Liver (tissue), 9 donors: ENCODE results near the gene ELK4. TPM values are rescaled to one million over a fixed set of nuclear protein-coding genes. Genes with fewer than 3 reads are reported as not detected.

Experiments used
- DNase-seq: peaks from one replicate; pipeline ENCODE4 v3.0.0-alpha.2; 2017; ENCODE audit warnings: low spot score
- H3K27ac ChIP-seq, 2 donors: one replicate each; pipeline ENCODE4 v1.7.0; 2013; ENCODE audit warnings: inconsistent platforms in 2 of 2, low read length in 2 of 2, control low read depth in 1 of 2, low read depth in 1 of 2, mild to moderate bottlenecking in 1 of 2
- H3K27me3 ChIP-seq, 4 donors: one replicate each; pipeline versions ENCODE4 v1.6.1 to v1.7.0; 2013; ENCODE audit warnings: low read length in 3 of 4, inconsistent platforms in 1 of 4, mild to moderate bottlenecking in 1 of 4, moderate library complexity in 1 of 4; ENCODE audit not compliant: control insufficient read depth in 4 of 4, insufficient read depth in 4 of 4
- H3K36me3 ChIP-seq, 4 donors: one replicate each; pipeline versions ENCODE4 v1.6.1 to v1.7.0; 2013; ENCODE audit warnings: low read length in 3 of 4, mild to moderate bottlenecking in 3 of 4, low read depth in 1 of 4, moderate library complexity in 1 of 4; ENCODE audit not compliant: control insufficient read depth in 4 of 4, insufficient read depth in 3 of 4
- H3K4me1 ChIP-seq, 4 donors: one replicate each; pipeline versions ENCODE4 v1.6.1 to v1.7.0; 2013; ENCODE audit warnings: low read length in 3 of 4, mild to moderate bottlenecking in 3 of 4, moderate library complexity in 1 of 4; ENCODE audit not compliant: control insufficient read depth in 4 of 4, insufficient read depth in 4 of 4
- H3K4me3 ChIP-seq, 3 donors: one replicate each; pipeline versions ENCODE4 v1.6.1 to v1.7.0; 2013; ENCODE audit warnings: low read length in 3 of 3, control low read depth in 1 of 3, low read depth in 1 of 3, mild to moderate bottlenecking in 1 of 3
- H3K9ac ChIP-seq, 2 donors: one replicate each; pipeline ENCODE4 v1.7.0; 2013; ENCODE audit warnings: low read length in 2 of 2, mild to moderate bottlenecking in 2 of 2, moderate library complexity in 2 of 2, control low read depth in 1 of 2, low read depth in 1 of 2
- H3K9me3 ChIP-seq, 4 donors: one replicate each; pipeline versions ENCODE4 v1.6.1 to v1.7.0; 2013; ENCODE audit warnings: low read length in 3 of 4; ENCODE audit not compliant: control insufficient read depth in 4 of 4
- EGR1 ChIP-seq, 2 donors: IDR thresholded peaks; 2 replicates each; pipeline ENCODE4 v1.6.1; 2016 to 2018; ENCODE audit warnings: antibody characterized with exemption in 2 of 2, low read depth in 2 of 2
- FOXA1 ChIP-seq: IDR thresholded peaks from 2 replicates; pipeline ENCODE4 v1.6.1; 2016; ENCODE audit warnings: antibody characterized with exemption
- FOXA2 ChIP-seq: IDR thresholded peaks from 2 replicates; pipeline ENCODE4 v1.6.1; 2016; ENCODE audit warnings: antibody characterized with exemption
- GABPA ChIP-seq, 2 donors: IDR thresholded peaks in 1 of 2; conservative IDR thresholded peaks in 1 of 2; 2 replicates each; pipeline ENCODE4 v1.6.1; 2016; ENCODE audit warnings: antibody characterized with exemption in 2 of 2, mild to moderate bottlenecking in 1 of 2, moderate library complexity in 1 of 2
- HNF4A ChIP-seq, 2 donors: conservative IDR thresholded peaks; 2 replicates each; pipeline ENCODE4 v1.6.1; 2016; ENCODE audit warnings: antibody characterized with exemption in 2 of 2, mild to moderate bottlenecking in 2 of 2
- JUND ChIP-seq, 2 donors: IDR thresholded peaks; 2 replicates each; pipeline ENCODE4 v1.6.1; 2016; ENCODE audit warnings: antibody characterized with exemption in 2 of 2
- MAX ChIP-seq: IDR thresholded peaks from 2 replicates; pipeline ENCODE4 v1.6.1; 2016; ENCODE audit warnings: antibody characterized with exemption
- NR2F2 ChIP-seq: IDR thresholded peaks from 2 replicates; pipeline ENCODE4 v1.6.1; 2016; ENCODE audit warnings: antibody characterized with exemption
- REST ChIP-seq: IDR thresholded peaks from 2 replicates; pipeline ENCODE4 v1.6.1; 2016; ENCODE audit warnings: antibody characterized with exemption, mild to moderate bottlenecking
- RXRA ChIP-seq, 2 donors: IDR thresholded peaks; 2 replicates each; pipeline ENCODE4 v1.6.1; 2017 to 2018; ENCODE audit warnings: antibody characterized with exemption in 2 of 2, mild to moderate bottlenecking in 1 of 2
- SP1 ChIP-seq: IDR thresholded peaks from 2 replicates; pipeline ENCODE4 v1.6.1; 2018; ENCODE audit warnings: antibody characterized with exemption, mild to moderate bottlenecking
- TAF1 ChIP-seq: conservative IDR thresholded peaks from 2 replicates; pipeline ENCODE4 v1.6.1; 2016; ENCODE audit warnings: antibody characterized with exemption, mild to moderate bottlenecking
- ZBTB33 ChIP-seq: IDR thresholded peaks from 2 replicates; pipeline ENCODE4 v1.6.1; 2016; ENCODE audit warnings: antibody characterized with exemption
- WGBS: extraction: QIAGEN DNeasy Blood & Tissue Kit; methylation state at CpG from one replicate; pipeline ENCODE4 v1.1.7; 2013; 5-methylcytosine and 5-hydroxymethylcytosine counted together
- polyA plus RNA-seq, 2 donors: library from polyadenylated mRNA; stranded (reverse) in 1 of 2; unstranded in 1 of 2; fragments of 200-250 nt in 1 of 2; fragments of >200 nt in 1 of 2; fragmentation: Nextera tagmentation in 1 of 2; extraction: Ambion mirVana in 1 of 2; gene quantifications; one replicate each; pipeline versions ENCODE4 v1.2.1 to v1.2.3, GENCODE V29; 2013 to 2015
- total RNA-seq, 2 donors: library from RNA; depleted of rRNA; stranded (reverse); fragments of >200 nt; gene quantifications; one replicate each; pipeline ENCODE4 v1.2.3, GENCODE V29; 2014
- TF ChIP-seq, protein P1 (sequence below): IDR thresholded peaks from 2 replicates; pipeline ENCODE4 v1.6.1; 2016; ENCODE audit warnings: antibody characterized with exemption
- donor health status: healthy.
- donor health status: healthy.
- donor health status: healthy.
- donor health status: healthy.
- donor health status: healthy.

The ELK4 gene
- total and polyA plus RNA-seq, 4 donors, result 3.5 to 20.2 (median 6.9) TPM

DNA sequence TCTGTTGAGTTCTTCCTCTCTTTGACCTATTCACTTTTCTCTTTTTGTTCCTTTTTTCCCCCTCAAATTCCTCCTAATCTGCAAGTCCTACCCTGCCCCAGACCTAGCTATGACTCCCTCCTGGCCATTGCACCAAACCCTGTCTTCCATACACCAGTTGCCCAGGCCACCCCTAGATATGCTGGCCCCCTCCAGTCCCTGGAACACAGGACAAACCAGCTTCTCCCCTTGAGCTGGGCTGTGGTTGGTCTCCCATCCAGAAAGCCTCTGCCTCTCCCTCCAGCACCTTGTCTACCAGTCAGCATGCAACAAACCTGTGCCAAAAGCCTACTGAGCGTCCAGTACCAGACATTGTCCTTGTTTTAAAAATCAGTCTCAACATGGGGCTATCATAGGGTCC lies 59.4 kb downstream of the ELK4 start:
- Histone ChIP-seq H3K9ac (no peak overlapping the region), H3K9me3 (no peaks in the 10 kb centered on the region), H3K36me3 (no peaks in the 10 kb centered on the region), H3K27me3 (peaks cover 0 to 6% (median 2%) of the 10 kb centered on the region in 4 donors), H3K27ac (no peak overlapping the region), H3K4me3 (no peak overlapping the region), H3K4me1 (peaks cover 0 to 4% (median 1%) of the 10 kb centered on the region in 4 donors)
- DNase-seq, result no peak
- TF ChIP-seq FOXA2 (no peak), GABPA (IDR thresholded peaks at IDR 0.05 in 1 of 2, conservative IDR thresholded peaks at IDR 0.05 in 1 of 2) (no peak), EGR1 (IDR thresholded peaks at IDR 0.05; ENCODE audit: low read depth in 2 of 2) (no peak), RXRA (IDR thresholded peaks at IDR 0.05) (no peak), SP1 (no peak), TAF1 (no peak), JUND (IDR thresholded peaks at IDR 0.05) (no peak), FOXA1 (no peak)
- 89% methylated on average over 1 of the region's 1 CpG for WGBS

- H3K9me3 ChIP-seq, result no peaks in the 10 kb centered on the region
- no peak for DNase-seq
- peaks cover 0 to 8% (median 2%) of the 10 kb centered on the region in 4 donors for H3K27me3 ChIP-seq
- H3K36me3 ChIP-seq, result no peaks in the 10 kb centered on the region
- 73% methylated on average over 4 of the region's 4 CpGs for WGBS
- H3K27ac ChIP-seq, result no peak overlapping the region
- H3K9ac ChIP-seq, result no peak overlapping the region
- TF ChIP-seq, protein P1, sequence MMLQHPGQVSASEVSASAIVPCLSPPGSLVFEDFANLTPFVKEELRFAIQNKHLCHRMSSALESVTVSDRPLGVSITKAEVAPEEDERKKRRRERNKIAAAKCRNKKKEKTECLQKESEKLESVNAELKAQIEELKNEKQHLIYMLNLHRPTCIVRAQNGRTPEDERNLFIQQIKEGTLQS, result no peak
- TF ChIP-seq RXRA (IDR thresholded peaks at IDR 0.05), result no peak
- no peak for TF ChIP-seq GABPA (IDR thresholded peaks at IDR 0.05 in 1 of 2, conservative IDR thresholded peaks at IDR 0.05 in 1 of 2)
- TF ChIP-seq ZBTB33, result no peak
- TF ChIP-seq EGR1 (IDR thresholded peaks at IDR 0.05; ENCODE audit: low read depth in 2 of 2), result no peak
- TF ChIP-seq FOXA1, result no peak
- no peak for TF ChIP-seq NR2F2
- TF ChIP-seq MAX, result no peak
- no peak for TF ChIP-seq HNF4A (conservative IDR thresholded peaks at IDR 0.05)
- TF ChIP-seq REST, result no peak
- H3K4me3 ChIP-seq, result no peak overlapping the region
- peaks cover 0 to 4% (median 1%) of the 10 kb centered on the region in 4 donors for H3K4me1 ChIP-seq
These were observed 60.1 kb downstream of the ELK4 start for GRCh38 chr1:205571747-205572146.
